ENCODE data around the gene CD99L2. TPM values are rescaled to one million over a fixed set of nuclear protein-coding genes. Genes with fewer than 3 reads are reported as not detected.
A peak's percentile ranks its signal among the peaks of the same experiment; 100 is the strongest.

The CD99L2 gene
- total RNA-seq: 10 to 100 TPM; 75.6 to 83.8 TPM

- Histone ChIP-seq H3K27ac (peak within 1 kb of the TSS in 1 of 2 donors; percentile 53), H3K9me3 (no peaks in the 10 kb centered on the region), H3K4me3 (peak within 1 kb of the TSS; percentile 83), H3K36me3 (no peaks in the 10 kb centered on the region), H3K27me3 (replicated peaks; ENCODE audit: insufficient read depth) (no peaks in the 10 kb centered on the region), H3K4me1 (ENCODE audit: control insufficient read depth in 1 of 2, low read depth in 2 of 2) (no peaks in the 10 kb centered on the region)
- TF ChIP-seq CTCF (IDR thresholded peaks at IDR 0.05): no peak
- DNase-seq (ENCODE audit: low spot score) (peak; percentile 50), ATAC-seq (ENCODE audit: insufficient number of reproducible peaks, low FRiP score, low read depth) (peak; percentile 73)
Observed at GRCh38 chrX:150898343-150899190, at the start of gene CD99L2. Gene CD99L2, minus strand, starts transcription at chrX:150898668. Its CDS starts 80 bp downstream, at chrX:150898588.

- no peaks in the 10 kb centered on the region for H3K4me1 ChIP-seq (ENCODE audit: control insufficient read depth in 1 of 2, low read depth in 2 of 2)
- H3K4me3 ChIP-seq: no peak overlapping the region
- no peak for TF ChIP-seq CTCF (IDR thresholded peaks at IDR 0.05)
- H3K27ac ChIP-seq: no peak overlapping the region
- no peaks in the 10 kb centered on the region for H3K36me3 ChIP-seq
- ATAC-seq (ENCODE audit: insufficient number of reproducible peaks, low FRiP score, low read depth) (no peak), DNase-seq (ENCODE audit: low spot score) (no peak)
- H3K9me3 ChIP-seq: no peaks in the 10 kb centered on the region
- no peaks in the 10 kb centered on the region for H3K27me3 ChIP-seq (replicated peaks; ENCODE audit: insufficient read depth)
Observed at GRCh38 chrX:150944233-150944632, 45.8 kb upstream of the CD99L2 start.

- H3K36me3 ChIP-seq: no peaks in the 10 kb centered on the region
- H3K4me1 ChIP-seq (ENCODE audit: control insufficient read depth in 1 of 2, low read depth in 2 of 2): no peaks in the 10 kb centered on the region
- DNase-seq (ENCODE audit: low spot score) (no peak), ATAC-seq (ENCODE audit: insufficient number of reproducible peaks, low FRiP score, low read depth) (no peak)
- no peak overlapping the region for H3K27ac ChIP-seq
- no peak overlapping the region for H3K4me3 ChIP-seq
- no peaks in the 10 kb centered on the region for H3K27me3 ChIP-seq (replicated peaks; ENCODE audit: insufficient read depth)
- no peaks in the 10 kb centered on the region for H3K9me3 ChIP-seq
- TF ChIP-seq CTCF (IDR thresholded peaks at IDR 0.05): no peak
Observed at GRCh38 chrX:150942942-150943594, 44.6 kb upstream of the CD99L2 start.

- Histone ChIP-seq H3K27ac (no peak overlapping the region), H3K27me3 (replicated peaks; ENCODE audit: insufficient read depth) (no peaks in the 10 kb centered on the region), H3K4me3 (no peak overlapping the region), H3K4me1 (ENCODE audit: control insufficient read depth in 1 of 2, low read depth in 2 of 2) (no peaks in the 10 kb centered on the region), H3K9me3 (no peaks in the 10 kb centered on the region), H3K36me3 (no peaks in the 10 kb centered on the region)
- no peak for TF ChIP-seq CTCF (IDR thresholded peaks at IDR 0.05)
- DNase-seq (ENCODE audit: low spot score): no peak
- ATAC-seq (ENCODE audit: insufficient number of reproducible peaks, low FRiP score, low read depth): no peak
Observed at GRCh38 chrX:150941580-150941979, 43.1 kb upstream of the CD99L2 start.

- H3K27ac ChIP-seq: no peak overlapping the region
- no peaks in the 10 kb centered on the region for H3K4me1 ChIP-seq (ENCODE audit: control insufficient read depth in 1 of 2, low read depth in 2 of 2)
- no peaks in the 10 kb centered on the region for H3K36me3 ChIP-seq
- no peaks in the 10 kb centered on the region for H3K27me3 ChIP-seq (replicated peaks; ENCODE audit: insufficient read depth)
- no peak for TF ChIP-seq CTCF (IDR thresholded peaks at IDR 0.05)
- ATAC-seq (ENCODE audit: insufficient number of reproducible peaks, low FRiP score, low read depth) (no peak), DNase-seq (ENCODE audit: low spot score) (no peak)
- no peaks in the 10 kb centered on the region for H3K9me3 ChIP-seq
- no peak overlapping the region for H3K4me3 ChIP-seq
Observed at GRCh38 chrX:150940844-150941495, 42.5 kb upstream of the CD99L2 start.

All from thoracic aorta (tissue), 2 donors.